Astrocyte of the cerebellum (primary cell): Measurements from ENCODE around the gene PIAS1.

Experiments used
- DNase-seq: peaks from one replicate; pipeline ENCODE4 v3.0.0-alpha.2; 2011; ENCODE audit warnings: low read depth
- H3K4me3 ChIP-seq: 2 replicates; pipeline ENCODE4 v1.5.1; 2011; ENCODE audit warnings: mild to moderate bottlenecking, low read depth, low read length, moderate library complexity
- CTCF ChIP-seq: IDR thresholded peaks from 2 replicates; pipeline ENCODE4 v1.5.1; 2012; ENCODE audit warnings: low read length, low read depth, moderate library complexity, mild to moderate bottlenecking; ENCODE audit errors: missing control alignments
- in situ Hi-C: cut with HindIII; loops from 2 replicates; pipeline ENCODE4 v1.10.0; 2017; ENCODE audit warnings: low sequenced_read_pairs

PIAS1 gene

GRCh38 chr15:68085052-68085451 is 30.9 kb downstream of the PIAS1 start:
- DNase-seq = no peak
- no peak for TF ChIP-seq CTCF
- in situ Hi-C loops = no loop called here
- no peak overlapping the region for H3K4me3 ChIP-seq

- DNase-seq = no peak
- no peak overlapping the region for H3K4me3 ChIP-seq
- TF ChIP-seq CTCF = no peak
- in situ Hi-C loops = no loop called here
Measured at GRCh38 chr15:68091743-68092142, 37.6 kb downstream of the PIAS1 start.

- TF ChIP-seq CTCF = no peak
- DNase-seq = no peak
- in situ Hi-C loops = no loop called here
- H3K4me3 ChIP-seq = no peak overlapping the region
Measured at GRCh38 chr15:68096099-68096498, 42.0 kb downstream of the PIAS1 start.

- DNase-seq = no peak
- no peak for TF ChIP-seq CTCF
- in situ Hi-C loops = no loop called here
- H3K4me3 ChIP-seq = no peak overlapping the region
Measured at GRCh38 chr15:68097029-68097428, 42.9 kb downstream of the PIAS1 start.

GRCh38 chr15:68098465-68098864 is 44.4 kb downstream of the PIAS1 start:
- H3K4me3 ChIP-seq = no peak overlapping the region
- no peak for DNase-seq
- in situ Hi-C loops = no loop called here
- TF ChIP-seq CTCF = no peak

- no peak for TF ChIP-seq CTCF
- no peak for DNase-seq
- in situ Hi-C loops = no loop called here
- H3K4me3 ChIP-seq = no peak overlapping the region
Measured at GRCh38 chr15:68100194-68100593, 46.1 kb downstream of the PIAS1 start.

- in situ Hi-C loops = no loop called here
- no peak overlapping the region for H3K4me3 ChIP-seq
- TF ChIP-seq CTCF = no peak
- no peak for DNase-seq
Measured at GRCh38 chr15:68103603-68104002, 49.5 kb downstream of the PIAS1 start.
